ENCODE data around the gene TXNDC17. TPM values are rescaled to one million over a fixed set of nuclear protein-coding genes. Genes with fewer than 3 reads are reported as not detected.
A peak's percentile ranks its signal among the peaks of the same experiment; 100 is the strongest.

Gene TXNDC17
- total RNA-seq, 2 donors from 2014 or later: 52.6 to 90.6 TPM

- H3K27me3 ChIP-seq (replicated peaks; ENCODE audit: insufficient read depth): no peaks in the 10 kb centered on the region
- DNase-seq (ENCODE audit: low spot score) (no peak), ATAC-seq (ENCODE audit: insufficient number of reproducible peaks, low FRiP score, low read depth) (no peak)
- H3K27ac ChIP-seq: no peak overlapping the region
- no peak for TF ChIP-seq CTCF (IDR thresholded peaks at IDR 0.05)
- peaks cover 7 to 30% of the 10 kb centered on the region in 2 donors for H3K4me1 ChIP-seq (ENCODE audit: control insufficient read depth in 1 of 2, low read depth in 2 of 2)
- no peak overlapping the region for H3K4me3 ChIP-seq
- H3K36me3 ChIP-seq: peaks cover 7% of the 10 kb centered on the region
- H3K9me3 ChIP-seq: no peaks in the 10 kb centered on the region
These were observed 1.7 kb downstream of the TXNDC17 start for GRCh38 chr17:6642592-6642991.

GRCh38 chr17:6643451-6644125 is 2.7 kb downstream of the TXNDC17 start:
- no peak overlapping the region for H3K27ac ChIP-seq
- DNase-seq (ENCODE audit: low spot score) (no peak), ATAC-seq (ENCODE audit: insufficient number of reproducible peaks, low FRiP score, low read depth) (no peak)
- no peak for TF ChIP-seq CTCF (IDR thresholded peaks at IDR 0.05)
- H3K4me1 ChIP-seq (ENCODE audit: control insufficient read depth in 1 of 2, low read depth in 2 of 2): peaks cover 7 to 23% of the 10 kb centered on the region in 2 donors
- H3K36me3 ChIP-seq: peaks cover 7% of the 10 kb centered on the region
- no peaks in the 10 kb centered on the region for H3K27me3 ChIP-seq (replicated peaks; ENCODE audit: insufficient read depth)
- no peak overlapping the region for H3K4me3 ChIP-seq
- H3K9me3 ChIP-seq: no peaks in the 10 kb centered on the region

GRCh38 chr17:6648181-6648580 is 7.3 kb downstream of the TXNDC17 start:
- Histone ChIP-seq H3K36me3 (peaks cover 7% of the 10 kb centered on the region), H3K4me3 (no peak overlapping the region), H3K27ac (no peak overlapping the region), H3K9me3 (no peaks in the 10 kb centered on the region), H3K4me1 (ENCODE audit: control insufficient read depth in 1 of 2, low read depth in 2 of 2) (peaks cover 5 to 24% of the 10 kb centered on the region in 2 donors), H3K27me3 (replicated peaks; ENCODE audit: insufficient read depth) (no peaks in the 10 kb centered on the region)
- ATAC-seq (ENCODE audit: insufficient number of reproducible peaks, low FRiP score, low read depth): no peak
- TF ChIP-seq CTCF (IDR thresholded peaks at IDR 0.05): no peak
- DNase-seq (ENCODE audit: low spot score): no peak

- H3K4me3 ChIP-seq: peak within 1 kb of the TSS; percentile 85
- no peak for TF ChIP-seq CTCF (IDR thresholded peaks at IDR 0.05)
- no peaks in the 10 kb centered on the region for H3K27me3 ChIP-seq (replicated peaks; ENCODE audit: insufficient read depth)
- DNase-seq (ENCODE audit: low spot score) (peak; percentile 81), ATAC-seq (ENCODE audit: insufficient number of reproducible peaks, low FRiP score, low read depth) (peak; percentile 72)
- no peaks in the 10 kb centered on the region for H3K36me3 ChIP-seq
- peaks cover 5 to 40% of the 10 kb centered on the region in 2 donors for H3K4me1 ChIP-seq (ENCODE audit: control insufficient read depth in 1 of 2, low read depth in 2 of 2)
- peak within 1 kb of the TSS; percentile 40 to 79 for H3K27ac ChIP-seq
- H3K9me3 ChIP-seq: no peaks in the 10 kb centered on the region
These were observed 10.6 kb downstream of the TXNDC17 start, which contains the start of the genes C17orf100 and MED31 for GRCh38 chr17:6651354-6651918. Gene C17orf100 (plus strand): TSS chr17:6651762. CDS start chr17:6651914, 152 bp downstream. Gene MED31 (minus strand): TSS chr17:6651605. CDS start chr17:6651528, 77 bp downstream.

- H3K9me3 ChIP-seq: no peaks in the 10 kb centered on the region
- peak overlapping the region; percentile 40 to 79 for H3K27ac ChIP-seq
- no peaks in the 10 kb centered on the region for H3K36me3 ChIP-seq
- no peak for DNase-seq (ENCODE audit: low spot score)
- H3K27me3 ChIP-seq (replicated peaks; ENCODE audit: insufficient read depth): no peaks in the 10 kb centered on the region
- H3K4me1 ChIP-seq (ENCODE audit: control insufficient read depth in 1 of 2, low read depth in 2 of 2): peaks cover 5 to 40% of the 10 kb centered on the region in 2 donors
- no peak for TF ChIP-seq CTCF (IDR thresholded peaks at IDR 0.05)
- peak overlapping the region; percentile 85 for H3K4me3 ChIP-seq
- peak; percentile 49 for ATAC-seq (ENCODE audit: insufficient number of reproducible peaks, low FRiP score, low read depth)
These were observed 11.1 kb downstream of the TXNDC17 start for GRCh38 chr17:6651919-6652452.

Measured in thoracic aorta (tissue), 2 donors.